ENCODE results near the gene GAPVD1.

DNA sequence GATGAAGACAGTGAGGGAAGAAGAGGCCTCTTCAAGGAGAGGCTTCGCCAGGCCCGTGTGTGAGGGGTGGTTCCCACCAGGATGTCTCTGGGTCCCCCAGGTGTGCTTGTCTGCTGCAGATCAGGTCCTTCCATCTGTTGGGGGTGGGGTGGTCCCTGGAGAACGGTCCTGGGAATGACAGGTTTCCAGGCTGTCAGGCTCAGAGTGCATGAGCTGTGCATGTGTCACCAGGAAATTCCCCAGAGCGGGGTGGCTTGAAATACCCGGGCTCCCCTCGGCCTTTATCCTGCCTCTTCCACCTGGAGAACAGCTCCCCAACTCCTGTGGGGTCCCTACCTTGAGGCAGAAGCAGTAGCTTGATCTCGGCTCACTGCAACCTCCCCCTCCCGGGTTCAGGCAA is 118.8 kb downstream of the GAPVD1 start:
- TF ChIP-seq, protein P1, sequence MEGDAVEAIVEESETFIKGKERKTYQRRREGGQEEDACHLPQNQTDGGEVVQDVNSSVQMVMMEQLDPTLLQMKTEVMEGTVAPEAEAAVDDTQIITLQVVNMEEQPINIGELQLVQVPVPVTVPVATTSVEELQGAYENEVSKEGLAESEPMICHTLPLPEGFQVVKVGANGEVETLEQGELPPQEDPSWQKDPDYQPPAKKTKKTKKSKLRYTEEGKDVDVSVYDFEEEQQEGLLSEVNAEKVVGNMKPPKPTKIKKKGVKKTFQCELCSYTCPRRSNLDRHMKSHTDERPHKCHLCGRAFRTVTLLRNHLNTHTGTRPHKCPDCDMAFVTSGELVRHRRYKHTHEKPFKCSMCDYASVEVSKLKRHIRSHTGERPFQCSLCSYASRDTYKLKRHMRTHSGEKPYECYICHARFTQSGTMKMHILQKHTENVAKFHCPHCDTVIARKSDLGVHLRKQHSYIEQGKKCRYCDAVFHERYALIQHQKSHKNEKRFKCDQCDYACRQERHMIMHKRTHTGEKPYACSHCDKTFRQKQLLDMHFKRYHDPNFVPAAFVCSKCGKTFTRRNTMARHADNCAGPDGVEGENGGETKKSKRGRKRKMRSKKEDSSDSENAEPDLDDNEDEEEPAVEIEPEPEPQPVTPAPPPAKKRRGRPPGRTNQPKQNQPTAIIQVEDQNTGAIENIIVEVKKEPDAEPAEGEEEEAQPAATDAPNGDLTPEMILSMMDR (IDR thresholded peaks at IDR 0.05; ENCODE audit: insufficient read depth, low read length) = no peak
- TF ChIP-seq SPI1 (IDR thresholded peaks at IDR 0.05; ENCODE audit: borderline replicate concordance, low read depth) = no peak
- TF ChIP-seq POLR2AphosphoS5 (IDR thresholded peaks at IDR 0.05; ENCODE audit: low read depth) = no peak
- TF ChIP-seq, protein P2, sequence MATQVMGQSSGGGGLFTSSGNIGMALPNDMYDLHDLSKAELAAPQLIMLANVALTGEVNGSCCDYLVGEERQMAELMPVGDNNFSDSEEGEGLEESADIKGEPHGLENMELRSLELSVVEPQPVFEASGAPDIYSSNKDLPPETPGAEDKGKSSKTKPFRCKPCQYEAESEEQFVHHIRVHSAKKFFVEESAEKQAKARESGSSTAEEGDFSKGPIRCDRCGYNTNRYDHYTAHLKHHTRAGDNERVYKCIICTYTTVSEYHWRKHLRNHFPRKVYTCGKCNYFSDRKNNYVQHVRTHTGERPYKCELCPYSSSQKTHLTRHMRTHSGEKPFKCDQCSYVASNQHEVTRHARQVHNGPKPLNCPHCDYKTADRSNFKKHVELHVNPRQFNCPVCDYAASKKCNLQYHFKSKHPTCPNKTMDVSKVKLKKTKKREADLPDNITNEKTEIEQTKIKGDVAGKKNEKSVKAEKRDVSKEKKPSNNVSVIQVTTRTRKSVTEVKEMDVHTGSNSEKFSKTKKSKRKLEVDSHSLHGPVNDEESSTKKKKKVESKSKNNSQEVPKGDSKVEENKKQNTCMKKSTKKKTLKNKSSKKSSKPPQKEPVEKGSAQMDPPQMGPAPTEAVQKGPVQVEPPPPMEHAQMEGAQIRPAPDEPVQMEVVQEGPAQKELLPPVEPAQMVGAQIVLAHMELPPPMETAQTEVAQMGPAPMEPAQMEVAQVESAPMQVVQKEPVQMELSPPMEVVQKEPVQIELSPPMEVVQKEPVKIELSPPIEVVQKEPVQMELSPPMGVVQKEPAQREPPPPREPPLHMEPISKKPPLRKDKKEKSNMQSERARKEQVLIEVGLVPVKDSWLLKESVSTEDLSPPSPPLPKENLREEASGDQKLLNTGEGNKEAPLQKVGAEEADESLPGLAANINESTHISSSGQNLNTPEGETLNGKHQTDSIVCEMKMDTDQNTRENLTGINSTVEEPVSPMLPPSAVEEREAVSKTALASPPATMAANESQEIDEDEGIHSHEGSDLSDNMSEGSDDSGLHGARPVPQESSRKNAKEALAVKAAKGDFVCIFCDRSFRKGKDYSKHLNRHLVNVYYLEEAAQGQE (IDR thresholded peaks at IDR 0.05; ENCODE audit: insufficient replicate concordance, low read depth) = no peak
- TF ChIP-seq GABPA (IDR thresholded peaks at IDR 0.05; ENCODE audit: low read depth) = no peak
